Mononuclear cell (primary cell): Measurements from ENCODE around the gene CABP7. TPM values are rescaled to one million over a fixed set of nuclear protein-coding genes. Genes with fewer than 3 reads are reported as not detected.
"Not testable (repeated sequence)": the region's sequence is repeated elsewhere in the genome, so short reads cannot be mapped to it uniquely, and the experiment has no call there.

Source experiments
- H3K27me3 ChIP-seq: 2 replicates; pipeline ENCODE4 v1.6.0; 2011; ENCODE audit warnings: low read length, control low read depth; ENCODE audit not compliant: insufficient read depth
- H3K4me1 ChIP-seq: 2 replicates; pipeline ENCODE4 v1.5.1; 2011; ENCODE audit warnings: mild to moderate bottlenecking, low read length, control low read depth; ENCODE audit not compliant: insufficient read depth
- H3K4me3 ChIP-seq: 2 replicates; pipeline ENCODE4 v1.5.1; 2011; ENCODE audit warnings: mild to moderate bottlenecking, low read length, moderate library complexity
- H3K9me3 ChIP-seq: 2 replicates; pipeline ENCODE4 v1.5.1; 2011; ENCODE audit warnings: low read depth, mild to moderate bottlenecking, control low read depth, low read length
- total RNA-seq: library from RNA; depleted of rRNA; stranded (reverse); fragments of >200 nt; gene quantifications from one replicate; pipeline ENCODE4 v1.2.3, GENCODE V29; 2012

The CABP7 gene
- total RNA-seq, 1 donor = 0.21 TPM

GRCh38 chr22:29742326-29742725, 22.5 kb downstream of the CABP7 start:
- H3K4me3 ChIP-seq = no peak overlapping the region
- no peaks in the 10 kb centered on the region for H3K9me3 ChIP-seq
- no peaks in the 10 kb centered on the region for H3K27me3 ChIP-seq
- no peaks in the 10 kb centered on the region for H3K4me1 ChIP-seq

- Histone ChIP-seq H3K4me1 (no peaks in the 10 kb centered on the region), H3K4me3 (no peak overlapping the region), H3K27me3 (no peaks in the 10 kb centered on the region), H3K9me3 (no peaks in the 10 kb centered on the region)
These were observed 25.1 kb downstream of the CABP7 start for GRCh38 chr22:29744902-29745301.

DNA sequence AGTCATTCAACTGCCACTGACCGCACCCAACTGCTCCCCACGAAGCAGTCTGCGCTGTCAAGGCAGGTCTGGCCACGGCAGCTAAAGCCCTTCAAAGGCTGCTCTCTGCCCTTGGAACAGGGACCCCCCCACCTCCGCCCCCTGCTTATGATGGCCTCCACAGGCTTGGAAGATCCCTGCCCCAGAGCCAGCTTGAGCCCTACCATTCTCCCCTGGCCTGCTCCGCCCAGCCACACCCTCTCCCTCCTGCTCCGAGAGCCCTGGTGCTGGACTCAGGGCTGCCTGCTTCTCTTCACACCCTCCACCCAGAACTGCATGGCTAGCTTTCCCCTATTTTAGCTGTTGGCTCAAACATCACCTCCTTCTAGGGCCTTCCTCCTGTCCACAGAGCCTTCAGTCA, 28.0 kb downstream of the CABP7 start:
- Histone ChIP-seq H3K27me3 (no peaks in the 10 kb centered on the region), H3K9me3 (no peaks in the 10 kb centered on the region), H3K4me1 (peaks cover 18% of the 10 kb centered on the region), H3K4me3 (no peak overlapping the region)

- H3K4me3 ChIP-seq = no peak overlapping the region
- H3K27me3 ChIP-seq = no peaks in the 10 kb centered on the region
- H3K4me1 ChIP-seq = peaks cover 18% of the 10 kb centered on the region
- H3K9me3 ChIP-seq = no peaks in the 10 kb centered on the region
These were observed 28.6 kb downstream of the CABP7 start for GRCh38 chr22:29748248-29748893.

GRCh38 chr22:29750029-29750428, 30.2 kb downstream of the CABP7 start:
- Histone ChIP-seq H3K4me3 (no peak overlapping the region), H3K9me3 (no peaks in the 10 kb centered on the region), H3K4me1 (peaks cover 18% of the 10 kb centered on the region), H3K27me3 (no peaks in the 10 kb centered on the region)

GRCh38 chr22:29750559-29751538, 31.0 kb downstream of the CABP7 start:
- peaks cover 18% of the 10 kb centered on the region for H3K4me1 ChIP-seq

GRCh38 chr22:29751669-29752068, 31.9 kb downstream of the CABP7 start:
- no peak overlapping the region for H3K4me3 ChIP-seq
- no peaks in the 10 kb centered on the region for H3K9me3 ChIP-seq
- H3K4me1 ChIP-seq = peaks cover 18% of the 10 kb centered on the region
- no peaks in the 10 kb centered on the region for H3K27me3 ChIP-seq

More at GRCh38 chr22:29750559-29751538, 31.0 kb downstream of the CABP7 start:
- Histone ChIP-seq H3K9me3 (no peaks in the 10 kb centered on the region), H3K27me3 (no peaks in the 10 kb centered on the region), H3K4me3 (no peak overlapping the region)

GRCh38 chr22:29753808-29754657, 34.2 kb downstream of the CABP7 start:
- Histone ChIP-seq H3K4me1 (peaks cover 18% of the 10 kb centered on the region), H3K4me3 (no peak overlapping the region), H3K27me3 (no peaks in the 10 kb centered on the region), H3K9me3 (no peaks in the 10 kb centered on the region)

DNA sequence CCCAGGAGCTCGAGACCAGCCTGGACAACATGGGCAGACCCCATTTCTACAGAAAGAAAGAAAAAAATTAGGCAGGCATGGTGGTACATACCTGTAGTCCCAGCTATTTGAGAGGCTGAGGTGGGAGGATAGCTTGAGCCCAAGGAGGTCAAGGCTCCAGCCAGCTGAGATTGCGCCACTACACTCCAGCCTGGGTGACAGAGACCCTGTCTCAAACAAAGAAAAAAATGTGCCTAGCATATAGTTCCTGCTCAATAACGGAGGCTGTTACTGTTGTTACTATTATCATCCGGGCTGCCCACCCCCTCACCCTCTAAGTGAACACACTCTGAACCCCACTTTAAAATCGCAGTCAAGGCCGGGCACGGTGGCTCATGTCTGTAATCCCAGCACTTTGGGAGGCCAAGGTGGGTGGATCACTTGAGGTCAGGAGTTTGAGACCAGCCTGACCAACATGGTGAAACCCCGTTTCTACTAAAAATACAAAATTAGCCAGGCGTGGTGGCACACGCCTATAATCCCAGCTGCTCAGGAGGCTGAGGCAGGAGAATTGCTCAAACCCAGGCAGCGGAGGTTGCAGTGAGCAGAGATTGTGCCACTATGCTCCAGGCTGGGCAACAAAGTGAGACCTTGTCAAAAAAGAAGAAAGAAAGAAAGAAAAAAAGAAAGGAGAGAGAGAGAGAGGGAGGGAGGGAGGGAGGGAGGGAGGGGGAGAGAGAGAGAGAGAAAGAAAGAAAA, 35.0 kb downstream of the CABP7 start:
- H3K4me3 ChIP-seq, H3K9me3 ChIP-seq, H3K27me3 ChIP-seq: not testable (repeated sequence)
- H3K4me1 ChIP-seq = peaks cover 18% of the 10 kb centered on the region

DNA sequence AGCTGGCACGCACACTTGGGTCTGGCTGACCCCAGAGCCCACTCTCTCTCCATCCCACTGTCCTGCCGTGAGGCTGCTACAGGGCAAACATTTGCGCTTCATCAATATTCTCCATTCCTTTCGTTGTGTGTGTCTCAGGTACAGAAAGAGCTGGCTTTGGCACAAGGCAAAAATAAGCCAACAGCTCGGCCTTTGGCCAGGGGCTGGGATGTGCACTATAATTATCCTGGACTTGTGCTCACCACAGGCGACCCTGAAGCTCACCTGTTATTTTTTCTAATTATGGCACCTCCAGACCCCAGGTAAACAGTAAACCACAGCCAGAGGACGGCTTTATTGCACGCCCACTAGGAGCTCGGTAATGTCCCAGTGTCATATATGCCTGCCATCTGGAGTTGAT, 36.1 kb downstream of the CABP7 start:
- no peaks in the 10 kb centered on the region for H3K27me3 ChIP-seq
- no peaks in the 10 kb centered on the region for H3K9me3 ChIP-seq
- no peak overlapping the region for H3K4me3 ChIP-seq
- H3K4me1 ChIP-seq = peaks cover 11% of the 10 kb centered on the region

DNA sequence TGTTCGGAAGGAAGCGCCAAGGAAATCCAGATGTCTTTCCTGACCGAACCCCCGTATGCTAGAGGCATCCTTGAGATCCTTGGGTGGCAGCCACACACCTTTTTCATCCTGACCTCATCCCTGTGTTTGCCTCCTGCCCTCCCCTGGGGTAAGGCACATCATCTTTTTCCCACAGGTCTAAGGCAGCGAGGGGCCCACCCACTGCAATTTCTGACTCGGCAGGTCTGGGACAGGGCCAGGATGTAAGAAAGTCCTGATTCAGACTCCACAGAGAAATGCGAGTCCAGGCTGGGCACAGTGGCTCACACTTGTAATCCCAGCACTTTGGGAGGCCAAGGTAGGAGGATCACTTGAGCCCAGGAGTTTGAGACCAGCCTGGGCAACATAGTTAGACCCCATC, 36.5 kb downstream of the CABP7 start:
- Histone ChIP-seq H3K9me3 (no peaks in the 10 kb centered on the region), H3K4me3 (no peak overlapping the region), H3K4me1 (peaks cover 6% of the 10 kb centered on the region), H3K27me3 (no peaks in the 10 kb centered on the region)

DNA sequence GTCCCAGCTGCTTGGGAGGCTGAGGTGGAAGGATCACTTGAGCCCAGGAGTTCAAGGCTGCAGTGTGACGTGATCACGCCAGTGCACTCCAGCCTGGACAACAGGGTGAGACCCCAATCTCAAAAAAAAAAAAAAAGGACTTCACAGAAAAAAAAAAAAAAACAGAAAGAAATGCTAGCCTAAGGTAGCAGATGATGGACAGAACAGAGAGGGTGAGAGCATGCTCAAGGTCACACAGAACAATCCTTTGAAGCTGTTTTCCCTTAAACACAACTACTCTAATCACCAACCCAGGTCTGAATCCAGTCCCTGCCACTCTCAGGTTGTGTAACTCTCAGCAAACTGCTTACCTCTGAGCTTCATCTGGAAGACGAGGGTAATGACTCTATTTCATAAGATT, 37.3 kb downstream of the CABP7 start:
- Histone ChIP-seq H3K4me3 (no peak overlapping the region), H3K9me3 (no peaks in the 10 kb centered on the region), H3K27me3 (no peaks in the 10 kb centered on the region), H3K4me1 (no peaks in the 10 kb centered on the region)

DNA sequence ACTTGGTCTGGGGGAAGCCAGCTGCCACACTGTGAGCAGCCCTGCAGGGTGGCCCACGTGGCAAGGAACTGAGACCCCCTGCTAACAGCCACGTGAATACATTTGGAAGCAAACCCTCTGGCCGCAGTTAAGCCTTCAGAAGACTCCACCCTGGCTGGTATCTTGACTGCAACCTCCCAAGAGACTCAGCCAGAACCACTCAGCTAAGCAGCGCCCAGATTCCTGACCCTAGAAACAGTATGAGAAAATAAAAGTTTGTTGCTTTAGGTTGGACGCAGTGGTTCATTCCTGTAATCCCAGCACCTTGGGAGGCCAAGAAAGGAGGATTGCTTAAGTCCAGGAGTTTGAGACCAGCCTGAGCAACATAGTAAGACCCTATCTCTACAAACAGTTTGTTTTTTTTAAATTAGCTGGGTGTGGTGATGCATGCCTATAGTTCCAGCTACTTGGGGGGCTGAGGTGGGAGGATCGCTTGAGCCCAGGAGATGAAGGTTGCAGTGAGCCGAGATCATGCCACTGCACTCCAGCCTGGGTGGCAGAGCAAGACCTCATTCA, 38.3 kb downstream of the CABP7 start:
- no peak overlapping the region for H3K4me3 ChIP-seq
- no peaks in the 10 kb centered on the region for H3K9me3 ChIP-seq
- H3K4me1 ChIP-seq = no peaks in the 10 kb centered on the region
- H3K27me3 ChIP-seq = no peaks in the 10 kb centered on the region

- Histone ChIP-seq H3K4me3 (no peak overlapping the region), H3K4me1 (no peaks in the 10 kb centered on the region), H3K27me3 (no peaks in the 10 kb centered on the region), H3K9me3 (no peaks in the 10 kb centered on the region)
These were observed 39.2 kb downstream of the CABP7 start for GRCh38 chr22:29758959-29759358.
